SK-N-MC (cell line): ENCODE results near the gene SLC4A11.

Experiments used
- EZH2 ChIP-seq: fragments of 200-600 bp; sonication (generic); IDR thresholded peaks from one replicate; pipeline ENCODE4 v1.6.1; 2017; ENCODE audit warnings: antibody characterized with exemption
- FOXP2 ChIP-seq: optimal IDR thresholded peaks from 2 replicates; pipeline ENCODE3; 2011; ENCODE audit warnings: mild to moderate bottlenecking, moderate library complexity; ENCODE audit not compliant: insufficient read depth; ENCODE audit errors: extremely low read length, control extremely low read depth
- POLR2AphosphoS5 ChIP-seq: IDR thresholded peaks from 2 replicates; pipeline ENCODE4 v1.6.1; 2012; ENCODE audit warnings: mild to moderate bottlenecking, low read depth, low read length, borderline replicate concordance

DNA sequence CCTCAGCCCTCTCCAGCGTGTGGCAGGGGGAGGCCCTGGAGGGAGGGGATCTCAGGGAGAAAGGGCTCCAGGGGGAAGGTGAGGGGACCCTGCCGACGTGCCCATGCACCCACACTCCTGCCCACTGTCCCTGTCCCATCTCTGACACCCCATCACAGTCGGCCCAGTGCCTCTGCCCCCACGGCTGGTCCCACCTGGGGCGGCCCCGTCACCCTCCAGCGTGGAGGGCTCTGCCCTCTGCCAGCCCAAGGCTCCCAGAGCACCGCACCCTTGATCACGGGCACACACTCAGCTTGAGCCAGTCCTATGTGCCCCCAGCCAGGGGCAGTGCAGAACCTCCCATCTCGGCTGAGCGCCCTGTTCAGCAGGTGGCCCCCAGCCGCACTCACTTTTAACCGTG is 9.2 kb downstream of the SLC4A11 start:
- TF ChIP-seq POLR2AphosphoS5 = no peak
- TF ChIP-seq EZH2 = no peak
- TF ChIP-seq FOXP2 = no peak
